Omental fat pad (tissue), 4 donors: ENCODE results near the gene FANCE. TPM values are rescaled to one million over a fixed set of nuclear protein-coding genes. Genes with fewer than 3 reads are reported as not detected.
"Not testable (repeated sequence)": the region's sequence is repeated elsewhere in the genome, so short reads cannot be mapped to it uniquely, and the experiment has no call there.

Source experiments
- ATAC-seq: fragments of 150-250 bp; one replicate; pipeline ENCODE4 v1.9.1; 2016; ENCODE audit warnings: mild to moderate bottlenecking, moderate library complexity; ENCODE audit not compliant: low FRiP score
- DNase-seq: peaks from one replicate; pipeline ENCODE4 v3.0.0-alpha.2; 2019; ENCODE audit warnings: low spot score
- CTCF ChIP-seq, 3 donors: fragments of 450-650 bp; IDR thresholded peaks; one replicate each; pipeline ENCODE4 v1.5.1; 2016 to 2017; ENCODE audit warnings: antibody characterized with exemption in 3 of 3, mild to moderate bottlenecking in 3 of 3, moderate library complexity in 2 of 3
- total RNA-seq, 4 donors: library from RNA; depleted of rRNA; stranded (reverse); fragments of >200 nt; gene quantifications; one replicate each; pipeline ENCODE4 v1.1.0, GENCODE V29; 2016

The FANCE gene
- total RNA-seq, 4 donors from 2014 or later: 1.9 to 9.6 (median 5.4) TPM

DNA sequence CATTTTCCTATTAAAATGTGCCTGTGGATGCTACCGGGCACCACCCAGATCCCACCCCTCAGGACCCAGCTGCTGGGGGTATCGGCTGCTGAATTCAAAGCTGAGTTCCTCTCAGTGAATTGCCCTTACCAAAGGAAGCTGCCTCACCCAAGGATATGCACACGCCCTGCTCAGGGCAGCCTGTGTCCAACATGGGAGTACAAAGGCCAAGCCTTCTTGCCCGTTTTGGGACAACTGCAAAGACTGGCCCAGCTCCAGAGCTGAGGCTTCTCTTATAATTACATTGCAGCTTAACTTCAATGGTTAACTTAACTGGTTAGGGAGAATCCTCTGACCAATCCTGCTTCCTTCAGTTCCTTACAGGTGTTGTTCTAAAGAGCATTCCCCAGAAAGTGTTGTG lies 19.8 kb upstream of the FANCE start:
- DNase-seq (no peak), ATAC-seq (peak; percentile 39)
- no peak for TF ChIP-seq CTCF (IDR thresholded peaks at IDR 0.05)

DNA sequence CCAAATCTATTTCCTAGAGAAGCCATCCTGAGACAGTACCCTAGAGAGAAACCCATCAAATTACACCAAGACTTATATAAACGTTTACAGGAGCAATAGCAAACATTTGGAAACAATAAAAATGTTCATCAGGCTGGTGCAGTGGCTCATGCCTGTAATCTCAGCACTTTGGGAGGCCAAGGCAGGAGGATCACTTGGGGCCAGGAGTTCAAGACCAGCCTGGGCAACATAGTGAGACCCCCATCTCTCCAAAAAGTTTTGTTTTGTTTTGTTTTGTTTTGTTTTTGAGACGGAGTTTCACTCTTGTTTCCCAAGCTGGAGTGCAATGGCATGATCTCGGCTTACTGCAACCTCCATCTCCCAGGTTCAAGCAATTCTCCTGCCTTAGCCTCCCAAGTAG lies 19.4 kb upstream of the FANCE start:
- not testable (repeated sequence) for DNase-seq, ATAC-seq

DNA sequence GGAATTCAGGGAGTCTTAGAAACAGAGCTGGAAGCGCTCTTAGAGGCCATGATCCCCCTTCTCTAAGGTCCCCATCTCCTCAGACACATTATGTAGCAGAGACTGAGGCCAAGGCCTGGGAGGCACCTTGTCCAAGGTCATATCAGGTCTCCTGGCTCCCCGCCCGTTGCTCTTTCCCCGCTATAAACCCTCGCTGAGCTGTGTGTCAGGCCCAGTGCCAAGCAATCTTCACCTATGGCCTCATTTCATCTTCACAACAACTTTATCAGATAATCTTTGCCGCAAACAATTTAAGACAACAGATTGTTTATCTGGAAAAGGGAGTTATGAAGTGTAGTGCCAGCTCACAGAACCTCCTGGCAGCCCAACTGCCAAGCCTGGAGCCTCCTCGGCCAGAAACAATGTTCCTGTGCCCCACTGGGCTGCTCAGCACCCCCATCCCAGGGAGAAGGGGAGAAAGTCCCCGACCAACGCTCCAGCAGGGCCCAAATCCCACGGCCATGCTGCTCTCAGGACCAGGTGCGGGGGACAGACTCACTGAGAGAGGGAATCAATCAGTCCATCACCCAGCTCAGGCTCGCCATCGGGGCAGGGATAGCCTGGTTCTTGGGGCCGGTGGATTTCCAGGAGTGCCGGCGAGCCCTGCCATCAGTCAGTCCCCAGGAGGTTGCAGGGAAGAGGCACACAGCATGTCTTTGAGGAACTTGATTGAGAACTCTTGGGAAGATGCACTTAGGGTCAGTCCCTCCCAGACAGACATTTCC lies 16.9 kb upstream of the FANCE start:
- DNase-seq (no peak), ATAC-seq (no peak)
- TF ChIP-seq CTCF (IDR thresholded peaks at IDR 0.05): no peak

- ATAC-seq (no peak), DNase-seq (no peak)
- TF ChIP-seq CTCF (IDR thresholded peaks at IDR 0.05): no peak
Observed at GRCh38 chr6:35436071-35436857, 15.9 kb upstream of the FANCE start.

- ATAC-seq, DNase-seq: not testable (repeated sequence)
Observed at GRCh38 chr6:35438378-35439065, 13.6 kb upstream of the FANCE start.

DNA sequence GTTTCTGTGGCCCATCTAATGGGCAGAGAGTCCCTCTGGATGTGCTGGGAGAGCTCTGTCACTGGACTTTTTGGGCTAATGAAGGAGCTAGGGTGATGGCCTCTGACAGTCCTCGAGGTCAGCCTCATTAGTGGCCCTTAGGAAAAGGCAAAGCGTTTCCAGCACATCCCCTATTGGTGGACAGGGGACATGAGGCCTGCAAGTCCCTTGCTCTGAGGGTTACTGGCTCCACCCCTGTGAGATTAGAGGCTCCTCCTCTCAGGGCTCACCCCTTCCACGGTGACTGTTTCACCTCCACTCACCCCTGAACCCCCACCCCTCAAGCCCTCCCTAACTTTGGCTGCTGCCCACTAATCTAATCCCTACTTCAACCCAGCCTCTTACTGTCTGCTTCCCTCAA lies 12.8 kb upstream of the FANCE start:
- ATAC-seq (no peak), DNase-seq (no peak)
- TF ChIP-seq CTCF (IDR thresholded peaks at IDR 0.05): no peak

GRCh38 chr6:35441205-35441604 lies 10.9 kb upstream of the FANCE start:
- DNase-seq (no peak), ATAC-seq (no peak)
- no peak for TF ChIP-seq CTCF (IDR thresholded peaks at IDR 0.05)
